ENCODE data around the gene POMT2. TPM values are rescaled to one million over a fixed set of nuclear protein-coding genes. Genes with fewer than 3 reads are reported as not detected.

The POMT2 gene
- total RNA-seq (2022) (30.4 and 36.9 TPM in 2 replicates), Bru-seq, nascent RNA (percentile 51 among the genes with signal in this experiment), BruChase-seq, experiment 1, labeled RNA remaining after a 2-hour chase (percentile 57 among the genes with signal in this experiment), BruChase-seq, experiment 2, labeled RNA remaining after a 6-hour chase (percentile 54 among the genes with signal in this experiment)
- long read RNA-seq, full-length matches to known transcripts: 3 of 10 reads
- long read RNA-seq, partial matches to known transcripts: 0 of 10 reads
- long read RNA-seq, other reads (novel, unspliced or antisense): 7 of 10 reads

- Histone ChIP-seq H3K9me3 (no peaks in the 10 kb centered on the region), H3K27me3 (replicated peaks; ENCODE audit: control insufficient read depth, insufficient read depth, low read length) (no peaks in the 10 kb centered on the region), H3K4me3 (ENCODE audit: low read depth, low read length) (peak within 1 kb of the TSS; percentile 98), H3K4me1 (peaks cover 11% of the 10 kb centered on the region), H3K36me3 (ENCODE audit: control insufficient read depth, insufficient read depth, low read length) (no peaks in the 10 kb centered on the region)
- TF ChIP-seq CTCF (IDR thresholded peaks at IDR 0.05; ENCODE audit: insufficient read depth in 1 of 2, low read depth in 1 of 2, low read length in 1 of 2, severe bottlenecking in 1 of 2, unreplicated experiment in 1 of 2): peak; percentile 25 to 71
- H3K27me3 Mint-ChIP-seq (ENCODE audit: insufficient read depth, unreplicated experiment): no peaks in the 10 kb centered on the region
- H3K9me3 Mint-ChIP-seq (ENCODE audit: unreplicated experiment): no peaks in the 10 kb centered on the region
- POLR2A ChIA-PET: interaction anchor here (0.7 to 2.5 kb wide), 5 partner anchors 9 to 473 kb away, joined by 3 to 17 read pairs (median 3); partner anchors contain the start of genes SAMD15 and TMED8
- peaks cover 7% of the 10 kb centered on the region for H3K4me1 Mint-ChIP-seq (ENCODE audit: low read depth, unreplicated experiment)
- CTCF ChIA-PET: interaction anchor here (0.7 to 1.8 kb wide), 13 partner anchors 9 to 515 kb away, joined by 3 to 12 read pairs (median 5); partner anchors contain the start of genes AHSA1, SAMD15, TMED8 and TMEM63C
- DNase-seq: peak; percentile 95 to 96
- H3K4me3 Mint-ChIP-seq (ENCODE audit: unreplicated experiment): peak within 1 kb of the TSS; percentile 99
- no TSS peak for BruUV-seq (replicated peaks)
- peaks cover 22% of the 10 kb centered on the region for H3K36me3 Mint-ChIP-seq (ENCODE audit: insufficient read depth, unreplicated experiment)
- intact Hi-C loops (cut with micrococcal nuclease; ENCODE audit: unreplicated experiment): loop anchor here (2.0 to 5.0 kb wide), 2 partner anchors 137 to 222 kb away; partner anchors contain the start of genes AHSA1, CIPC and VIPAS39
- peak within 1 kb of the TSS; percentile 100 for H3K27ac Mint-ChIP-seq (ENCODE audit: unreplicated experiment)
Observed at GRCh38 chr14:77320238-77320935, at the start of gene POMT2. Gene POMT2, minus strand, starts transcription at chr14:77320883. Its CDS starts 202 bp downstream, at chr14:77320681.

- Histone ChIP-seq H3K4me1 (peaks cover 22% of the 10 kb centered on the region), H3K27me3 (replicated peaks; ENCODE audit: control insufficient read depth, insufficient read depth, low read length) (no peaks in the 10 kb centered on the region), H3K4me3 (ENCODE audit: low read depth, low read length) (no peak overlapping the region), H3K9me3 (no peaks in the 10 kb centered on the region), H3K36me3 (ENCODE audit: control insufficient read depth, insufficient read depth, low read length) (no peaks in the 10 kb centered on the region)
- intact Hi-C loops (cut with micrococcal nuclease; ENCODE audit: unreplicated experiment): no loop called here
- ChIA-PET POLR2A (no interaction called here), CTCF (no interaction called here)
- Mint-ChIP-seq H3K27me3 (ENCODE audit: insufficient read depth, unreplicated experiment) (no peaks in the 10 kb centered on the region), H3K9me3 (ENCODE audit: unreplicated experiment) (no peaks in the 10 kb centered on the region), H3K36me3 (ENCODE audit: insufficient read depth, unreplicated experiment) (no peaks in the 10 kb centered on the region), H3K4me1 (ENCODE audit: low read depth, unreplicated experiment) (peaks cover 12% of the 10 kb centered on the region), H3K4me3 (ENCODE audit: unreplicated experiment) (no peak overlapping the region), H3K27ac (ENCODE audit: unreplicated experiment) (no peak overlapping the region)
- DNase-seq: no peak
- no TSS peak for BruUV-seq (replicated peaks)
- TF ChIP-seq CTCF (IDR thresholded peaks at IDR 0.05; ENCODE audit: insufficient read depth in 1 of 2, low read depth in 1 of 2, low read length in 1 of 2, severe bottlenecking in 1 of 2, unreplicated experiment in 1 of 2): no peak
Observed at GRCh38 chr14:77369285-77369684, 48.6 kb upstream of the POMT2 start.

- Mint-ChIP-seq H3K9me3 (ENCODE audit: unreplicated experiment) (no peaks in the 10 kb centered on the region), H3K4me1 (ENCODE audit: low read depth, unreplicated experiment) (no peaks in the 10 kb centered on the region), H3K27me3 (ENCODE audit: insufficient read depth, unreplicated experiment) (no peaks in the 10 kb centered on the region), H3K4me3 (ENCODE audit: unreplicated experiment) (no peak overlapping the region), H3K36me3 (ENCODE audit: insufficient read depth, unreplicated experiment) (no peaks in the 10 kb centered on the region), H3K27ac (ENCODE audit: unreplicated experiment) (no peak overlapping the region)
- DNase-seq: no peak
- no peaks in the 10 kb centered on the region for H3K27me3 ChIP-seq (replicated peaks; ENCODE audit: control insufficient read depth, insufficient read depth, low read length)
- TF ChIP-seq CTCF (IDR thresholded peaks at IDR 0.05; ENCODE audit: insufficient read depth in 1 of 2, low read depth in 1 of 2, low read length in 1 of 2, severe bottlenecking in 1 of 2, unreplicated experiment in 1 of 2): no peak
- H3K4me1 ChIP-seq: no peaks in the 10 kb centered on the region
- intact Hi-C loops (cut with micrococcal nuclease; ENCODE audit: unreplicated experiment): no loop called here
- no peak overlapping the region for H3K4me3 ChIP-seq (ENCODE audit: low read depth, low read length)
- ChIA-PET POLR2A (no interaction called here), CTCF (no interaction called here)
- H3K36me3 ChIP-seq (ENCODE audit: control insufficient read depth, insufficient read depth, low read length): no peaks in the 10 kb centered on the region
- no TSS peak for BruUV-seq (replicated peaks)
- H3K9me3 ChIP-seq: no peaks in the 10 kb centered on the region
Observed at GRCh38 chr14:77364146-77364545, 43.5 kb upstream of the POMT2 start.
